NCI-H82 (cell line): ENCODE results near the gene GIGYF2.
"Not testable (repeated sequence)": the region's sequence is repeated elsewhere in the genome, so short reads cannot be mapped to it uniquely, and the experiment has no call there.

Source experiments
- DNase-seq: peaks from one replicate; lab custom pipeline; 2025; lab: John Stamatoyannopoulos, UW

GIGYF2 gene

DNA sequence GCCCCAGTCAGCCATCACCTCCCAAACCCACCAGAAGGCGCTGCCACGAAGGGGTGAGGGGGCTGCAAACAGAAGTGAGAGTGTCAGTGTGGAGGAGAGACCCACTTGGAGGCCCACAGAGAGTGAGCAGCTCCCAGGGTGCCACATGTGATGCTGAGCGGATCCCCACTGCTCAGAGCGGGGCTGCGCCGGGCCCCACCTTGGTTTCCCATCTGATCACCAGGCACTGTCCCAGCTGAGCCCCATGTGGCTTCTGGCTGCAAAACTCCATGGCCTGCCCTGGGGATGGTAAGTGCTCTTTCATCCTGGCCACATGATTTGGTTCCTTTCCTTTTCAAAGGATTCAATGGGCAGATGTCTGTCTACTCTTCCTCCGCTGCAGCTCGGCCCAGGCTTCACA, 196.7 kb downstream of the GIGYF2 start:
- DNase-seq, result no peak

DNA sequence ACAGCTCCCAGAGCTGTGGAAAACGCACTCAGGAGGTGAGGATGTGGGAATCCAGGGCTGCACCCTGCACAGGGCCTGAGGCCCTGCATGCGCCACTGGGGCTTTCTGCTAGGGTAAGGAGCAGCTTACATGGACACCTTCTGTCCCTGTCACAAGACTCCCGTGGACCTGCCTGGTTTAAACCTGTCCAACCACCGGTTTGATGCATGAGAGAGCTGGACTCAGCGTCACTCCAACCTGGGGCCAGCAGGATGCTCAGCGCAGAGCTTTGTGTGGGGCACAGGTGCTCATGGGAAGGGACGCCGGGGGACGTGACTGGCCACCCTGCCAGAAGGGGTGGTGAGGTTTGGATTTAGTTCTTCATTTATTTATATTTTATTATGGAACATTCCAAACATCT, 197.1 kb downstream of the GIGYF2 start:
- no peak for DNase-seq

DNA sequence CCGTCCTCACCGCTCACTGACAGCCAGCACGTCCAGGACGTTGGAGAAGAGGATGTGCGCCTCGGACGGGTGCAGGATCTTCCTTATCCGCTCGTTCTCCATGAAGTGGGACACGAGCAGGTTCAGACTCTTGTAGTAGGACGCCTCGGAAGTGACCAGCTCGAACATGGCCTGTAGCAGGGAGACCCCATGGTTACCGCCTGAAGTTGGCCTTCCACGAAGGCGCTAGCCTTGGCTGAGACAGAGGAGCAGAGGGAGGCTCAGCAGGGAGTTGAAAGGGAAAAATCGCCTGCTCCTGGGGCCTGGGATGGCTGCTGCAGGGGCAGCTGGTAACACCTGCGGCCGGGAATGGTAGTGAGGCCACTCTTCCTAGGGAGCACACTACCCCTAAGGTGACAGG, 197.6 kb downstream of the GIGYF2 start:
- no peak for DNase-seq

- DNase-seq, result no peak
Measured at GRCh38 chr2:232896111-232896510, 199.0 kb downstream of the GIGYF2 start.

DNA sequence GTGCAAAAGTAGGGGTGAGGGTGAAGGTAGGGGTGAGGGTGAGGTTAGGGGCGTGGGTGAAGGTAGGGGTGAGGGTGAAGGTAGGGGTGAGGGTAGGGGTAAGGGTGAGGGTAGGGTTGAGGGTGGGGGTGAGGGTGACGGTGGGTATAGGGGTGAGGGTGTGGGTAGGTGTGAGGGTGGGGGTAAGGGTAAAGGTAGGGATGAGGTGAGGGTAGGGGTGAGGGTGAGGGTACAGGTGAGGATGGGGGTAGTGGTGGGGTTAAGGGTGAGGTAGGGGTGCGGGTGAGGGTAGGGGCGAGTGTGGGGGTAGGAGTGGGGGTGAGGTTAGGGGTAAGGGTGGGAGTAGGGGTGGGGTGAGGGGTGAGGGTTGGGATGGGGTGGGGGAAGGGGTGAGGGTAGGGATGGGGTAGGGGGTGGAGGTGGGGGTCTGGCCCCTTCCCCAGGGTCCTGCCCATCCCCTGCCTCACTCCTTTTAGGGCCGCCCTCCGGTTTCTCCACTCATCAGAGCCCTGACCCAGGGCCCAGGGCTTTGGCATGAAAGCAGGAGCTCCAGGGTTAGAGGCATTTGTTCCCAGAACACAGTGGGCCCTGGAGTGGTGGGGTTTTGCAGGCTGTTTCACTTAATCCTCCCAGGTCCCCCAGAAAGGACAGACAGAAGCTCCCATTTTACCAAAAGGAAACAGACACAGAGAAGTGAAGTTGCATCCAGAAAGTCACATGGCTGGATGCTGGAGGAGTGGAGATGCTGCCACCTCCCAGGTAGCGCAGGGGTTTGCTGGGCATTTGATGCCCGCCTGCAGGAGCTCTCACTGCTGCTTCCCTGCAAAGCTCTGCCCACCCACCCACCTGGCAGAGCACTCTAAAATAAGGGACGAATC, 199.8 kb downstream of the GIGYF2 start:
- no peak for DNase-seq

DNA sequence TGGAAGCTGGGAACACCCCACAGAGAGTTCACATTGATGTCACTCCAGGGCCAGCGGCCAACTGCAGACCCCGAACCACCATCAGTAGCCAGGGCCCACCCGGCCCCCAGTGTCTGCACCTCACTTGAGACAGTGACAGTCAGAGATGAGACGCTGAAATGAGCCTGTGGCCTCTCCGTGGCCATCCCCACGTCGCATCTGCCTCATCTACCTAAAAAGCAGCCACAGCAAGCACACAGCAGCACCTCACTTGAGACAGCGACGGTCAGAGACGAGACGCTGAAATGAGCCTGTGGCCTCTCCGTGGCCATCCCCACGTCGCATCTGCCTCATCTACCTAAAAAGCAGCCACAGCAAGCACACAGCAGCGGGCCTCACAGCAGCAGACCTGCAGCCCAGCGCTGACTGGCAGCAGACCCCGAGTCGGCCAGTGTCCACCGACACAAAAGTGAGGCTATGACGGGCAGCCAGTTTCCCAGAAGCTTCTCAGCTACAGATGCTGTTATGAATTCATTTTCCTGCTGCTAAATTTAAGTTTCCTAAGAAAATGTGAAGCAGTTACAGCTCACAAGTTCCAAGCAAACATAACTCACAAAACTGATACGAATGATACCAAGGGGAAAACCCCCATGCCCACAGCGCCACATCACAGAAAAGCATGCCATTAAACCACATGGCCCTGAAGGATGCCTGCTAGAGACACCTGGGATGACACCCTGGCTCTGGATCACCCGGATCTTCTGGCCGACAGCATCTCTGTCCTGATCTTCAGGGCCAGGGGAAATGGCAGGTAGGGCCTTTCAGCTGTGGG, 200.7 kb downstream of the GIGYF2 start:
- DNase-seq, result no peak

- DNase-seq, result peak; percentile 29
Measured at GRCh38 chr2:232898592-232899543, 201.7 kb downstream of the GIGYF2 start.

- DNase-seq, result no peak
Measured at GRCh38 chr2:232900811-232901735, 203.9 kb downstream of the GIGYF2 start.

- no peak for DNase-seq
Measured at GRCh38 chr2:232901736-232902578, 204.8 kb downstream of the GIGYF2 start.

DNA sequence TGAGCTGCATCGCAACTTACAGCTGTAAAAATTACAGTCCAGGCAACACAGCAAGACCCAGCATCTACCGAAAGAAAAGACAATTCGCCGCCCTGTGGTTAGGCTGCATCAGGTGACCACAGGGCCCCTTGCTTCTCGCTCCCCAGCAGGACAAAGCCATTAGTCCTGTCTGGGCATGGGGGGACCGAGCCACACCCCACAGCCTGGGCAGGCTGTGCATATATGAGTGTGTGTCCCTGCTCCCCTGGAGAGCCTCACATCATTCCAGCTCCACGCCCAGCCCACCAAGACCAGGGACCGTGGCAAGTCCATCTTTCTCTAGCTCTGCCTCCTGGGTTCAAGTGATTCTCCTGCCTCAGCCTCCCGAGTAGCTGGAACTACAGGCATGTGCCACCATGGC, 206.9 kb downstream of the GIGYF2 start:
- DNase-seq, result no peak

- peak; percentile 38 for DNase-seq
Measured at GRCh38 chr2:232906867-232907717, 210.0 kb downstream of the GIGYF2 start.

- DNase-seq, result not testable (repeated sequence)
Measured at GRCh38 chr2:232907718-232908085, 210.6 kb downstream of the GIGYF2 start.

DNA sequence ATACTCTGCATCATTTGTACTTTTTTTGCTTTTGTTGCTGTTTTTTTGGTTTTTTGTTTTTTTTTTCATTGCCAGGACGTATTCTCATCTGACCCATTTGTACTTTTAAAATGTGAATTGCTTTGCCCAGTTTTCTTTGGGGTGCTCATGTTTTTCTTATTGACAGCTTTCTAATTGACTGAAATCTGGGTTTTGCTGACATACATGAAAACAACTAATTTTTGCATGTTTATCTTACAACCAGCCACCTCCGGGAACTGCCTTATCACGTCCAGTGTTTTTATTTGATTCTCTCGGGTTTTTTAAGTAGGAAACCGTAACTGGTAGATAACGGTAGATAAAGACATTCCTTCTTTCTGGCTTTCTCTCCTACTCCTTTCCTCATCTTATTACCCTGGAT, 211.6 kb downstream of the GIGYF2 start:
- DNase-seq, result no peak
